ENCODE data around the gene OXNAD1.

The OXNAD1 gene

DNA sequence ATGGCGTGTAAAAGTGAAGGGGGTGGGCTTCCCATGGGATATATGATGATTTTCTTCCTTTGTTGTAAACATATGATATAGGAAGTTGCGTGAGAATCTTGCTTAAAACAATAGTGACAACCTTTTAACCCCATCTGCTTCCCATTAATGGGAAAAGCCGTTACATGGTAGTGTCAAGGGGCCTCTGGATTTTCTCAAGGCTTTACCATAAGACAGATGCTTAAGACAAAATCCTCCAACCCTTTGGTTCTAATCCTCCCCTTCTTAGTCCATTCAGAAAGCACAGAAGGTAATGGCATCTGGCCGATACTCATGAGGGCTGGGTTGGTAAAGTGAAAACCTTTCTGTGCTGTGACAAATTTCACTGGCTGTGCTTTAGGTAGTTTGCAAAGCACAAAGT, 25.2 kb upstream of the OXNAD1 start:
- TF ChIP-seq, protein P1, sequence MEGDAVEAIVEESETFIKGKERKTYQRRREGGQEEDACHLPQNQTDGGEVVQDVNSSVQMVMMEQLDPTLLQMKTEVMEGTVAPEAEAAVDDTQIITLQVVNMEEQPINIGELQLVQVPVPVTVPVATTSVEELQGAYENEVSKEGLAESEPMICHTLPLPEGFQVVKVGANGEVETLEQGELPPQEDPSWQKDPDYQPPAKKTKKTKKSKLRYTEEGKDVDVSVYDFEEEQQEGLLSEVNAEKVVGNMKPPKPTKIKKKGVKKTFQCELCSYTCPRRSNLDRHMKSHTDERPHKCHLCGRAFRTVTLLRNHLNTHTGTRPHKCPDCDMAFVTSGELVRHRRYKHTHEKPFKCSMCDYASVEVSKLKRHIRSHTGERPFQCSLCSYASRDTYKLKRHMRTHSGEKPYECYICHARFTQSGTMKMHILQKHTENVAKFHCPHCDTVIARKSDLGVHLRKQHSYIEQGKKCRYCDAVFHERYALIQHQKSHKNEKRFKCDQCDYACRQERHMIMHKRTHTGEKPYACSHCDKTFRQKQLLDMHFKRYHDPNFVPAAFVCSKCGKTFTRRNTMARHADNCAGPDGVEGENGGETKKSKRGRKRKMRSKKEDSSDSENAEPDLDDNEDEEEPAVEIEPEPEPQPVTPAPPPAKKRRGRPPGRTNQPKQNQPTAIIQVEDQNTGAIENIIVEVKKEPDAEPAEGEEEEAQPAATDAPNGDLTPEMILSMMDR (conservative IDR thresholded peaks at IDR 0.05; ENCODE audit: low read depth, low read length): no peak
- no peak for DNase-seq (ENCODE audit: low read depth)

DNA sequence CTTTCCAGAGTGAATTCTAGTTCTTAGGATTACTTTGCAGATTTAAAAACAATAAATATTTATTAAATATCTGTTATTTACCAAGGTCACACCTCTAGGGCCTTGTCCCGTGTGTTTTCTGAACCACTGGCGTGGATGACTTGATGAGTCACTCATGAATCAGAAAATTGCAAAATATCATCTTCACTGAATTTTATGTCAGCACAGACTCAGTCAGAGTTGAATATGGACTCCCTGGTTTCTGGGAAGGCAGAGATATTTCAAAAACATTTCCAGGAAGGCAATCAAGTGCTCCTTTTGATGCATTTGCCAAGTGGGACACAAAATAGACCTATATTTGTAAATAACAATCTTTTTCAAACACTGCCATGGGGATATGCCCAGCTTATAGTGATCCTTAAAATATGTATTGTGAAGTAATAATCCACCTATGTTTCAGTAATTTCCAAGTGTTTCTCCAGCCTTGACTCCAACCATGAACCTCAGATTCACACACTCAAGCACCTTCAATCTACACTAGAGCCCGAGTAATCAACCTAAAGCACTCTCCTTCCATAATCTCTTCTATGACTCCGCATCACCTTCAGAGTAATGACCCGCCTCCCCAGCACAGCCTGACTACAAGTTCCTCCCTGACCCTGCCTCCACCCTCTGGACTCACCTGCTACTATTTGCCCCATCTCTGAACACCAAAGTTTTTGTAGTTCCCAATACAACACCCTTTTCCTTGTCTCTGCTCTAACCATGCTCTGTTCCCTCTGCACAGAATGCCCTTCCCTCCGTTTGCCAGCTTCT, 24.6 kb upstream of the OXNAD1 start:
- DNase-seq (ENCODE audit: low read depth): no peak
- no peak overlapping the region for H3K4me3 ChIP-seq (ENCODE audit: low read length)
- TF ChIP-seq, protein P1 (conservative IDR thresholded peaks at IDR 0.05; ENCODE audit: low read depth, low read length): no peak

More for the DNA sequence above, 25.2 kb upstream of the OXNAD1 start:
- H3K4me3 ChIP-seq (ENCODE audit: low read length): no peak overlapping the region

GRCh38 chr3:16241225-16241624, 23.8 kb upstream of the OXNAD1 start:
- DNase-seq (ENCODE audit: low read depth): no peak
- H3K4me3 ChIP-seq (ENCODE audit: low read length): no peak overlapping the region
- TF ChIP-seq, protein P1 (conservative IDR thresholded peaks at IDR 0.05; ENCODE audit: low read depth, low read length): no peak

GRCh38 chr3:16242177-16242576, 22.8 kb upstream of the OXNAD1 start:
- no peak for DNase-seq (ENCODE audit: low read depth)
- no peak overlapping the region for H3K4me3 ChIP-seq (ENCODE audit: low read length)
- TF ChIP-seq, protein P1 (conservative IDR thresholded peaks at IDR 0.05; ENCODE audit: low read depth, low read length): no peak

DNA sequence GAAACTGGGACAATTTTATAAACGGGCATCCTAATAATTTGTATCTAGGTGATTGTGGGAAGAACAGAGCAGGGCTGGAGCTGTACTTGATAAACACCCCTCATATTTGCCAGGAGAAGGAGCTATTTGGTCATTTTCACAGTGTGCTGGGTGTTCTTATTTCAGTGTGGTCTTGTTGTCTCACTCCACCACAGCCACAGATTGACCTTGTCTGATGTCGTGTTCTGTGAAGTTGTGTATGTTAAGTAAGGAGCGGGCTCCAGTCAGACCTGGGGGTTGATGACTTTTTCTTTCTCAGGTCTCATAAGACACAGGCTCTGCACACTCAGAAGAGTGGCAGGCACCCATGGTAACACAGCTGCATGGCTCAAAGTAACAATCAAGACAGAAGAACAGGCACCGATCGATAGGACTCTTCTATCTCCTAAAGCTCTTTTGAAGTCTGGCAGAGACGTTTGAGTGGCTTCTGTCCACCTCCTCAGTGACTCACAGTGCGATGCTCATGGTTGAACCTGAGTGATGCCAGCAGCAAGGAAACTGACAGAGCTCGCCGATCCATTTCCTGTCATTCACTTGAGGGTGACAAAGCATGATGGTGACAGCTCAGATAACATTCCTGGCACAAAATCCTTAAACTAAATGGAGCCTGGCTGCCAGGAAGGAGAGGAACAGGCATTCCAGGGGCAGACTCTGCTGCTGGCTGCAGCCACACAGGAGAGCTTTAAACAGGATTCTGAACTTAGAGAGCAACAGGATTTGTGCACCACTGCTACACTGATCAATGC, 21.1 kb upstream of the OXNAD1 start:
- TF ChIP-seq, protein P1 (conservative IDR thresholded peaks at IDR 0.05; ENCODE audit: low read depth, low read length): no peak
- H3K4me3 ChIP-seq (ENCODE audit: low read length): no peak overlapping the region
- no peak for DNase-seq (ENCODE audit: low read depth)

DNA sequence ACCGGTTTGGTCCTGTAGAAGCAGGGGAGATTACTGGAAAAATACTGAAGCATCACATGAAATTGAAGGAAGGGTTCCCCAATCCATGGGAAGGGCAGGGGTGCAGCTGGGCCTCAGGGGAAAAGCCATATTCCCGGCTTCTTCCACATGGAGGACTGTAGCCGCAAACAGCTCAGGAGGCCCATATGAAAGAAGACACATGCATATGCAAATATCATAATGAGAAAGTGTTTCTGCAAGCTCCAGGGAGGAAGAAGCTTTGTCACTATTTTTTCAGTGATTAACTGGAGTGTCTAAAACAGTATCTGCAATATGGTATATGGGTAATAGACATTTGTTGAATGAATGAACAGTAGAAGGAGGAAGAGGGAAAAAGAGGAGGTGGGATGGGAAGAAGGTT, 19.4 kb upstream of the OXNAD1 start:
- no peak for DNase-seq (ENCODE audit: low read depth)
- TF ChIP-seq, protein P1 (conservative IDR thresholded peaks at IDR 0.05; ENCODE audit: low read depth, low read length): no peak
- no peak overlapping the region for H3K4me3 ChIP-seq (ENCODE audit: low read length)

Measured in retinal pigment epithelial cell (primary cell).